ENCODE results near the gene KRT80. TPM values are rescaled to one million over a fixed set of nuclear protein-coding genes. Genes with fewer than 3 reads are reported as not detected.

KRT80 gene
- polyA plus RNA-seq, 1 donor (not counting 4 experiments of a cell fraction or from before 2014, with no cell fraction given) = 4.1 TPM

GRCh38 chr12:52178443-52178842 lies 13.4 kb downstream of the KRT80 start:
- DNase-seq (ENCODE audit: low read depth, low spot score) (no peak), FAIRE-seq (no peak)
- no peak overlapping the region for H3K27ac ChIP-seq (ENCODE audit: control insufficient read depth, insufficient read depth, low read length)
- dilution Hi-C loops (cut with MboI; ENCODE audit: extremely low pct_ligation_motif_present, low sequenced_read_pairs) = no loop called here
- no peaks in the 10 kb centered on the region for H3K9me1 ChIP-seq (ENCODE audit: control insufficient read depth, extremely low read depth, insufficient read depth, low read length)
- H3K4me3 ChIP-seq (ENCODE audit: control insufficient read depth in 2 of 3, extremely low read depth in 1 of 3, insufficient read depth in 2 of 3, low read depth in 1 of 3, low read length in 3 of 3) = no peak overlapping the region
- no peak overlapping the region for H3K4me2 ChIP-seq (ENCODE audit: control insufficient read depth, extremely low read depth, insufficient read depth, low read depth, low read length)
- no peaks in the 10 kb centered on the region for H3K27me3 ChIP-seq (ENCODE audit: control insufficient read depth, extremely low read depth, insufficient read depth, low read length)
- H4K20me1 ChIP-seq (ENCODE audit: control insufficient read depth, extremely low read depth, insufficient read depth, low read length) = no peaks in the 10 kb centered on the region
- no peak overlapping the region for H2AFZ ChIP-seq (ENCODE audit: control insufficient read depth, low read length)
- H3K36me3 ChIP-seq (ENCODE audit: control insufficient read depth in 2 of 2, extremely low read depth in 1 of 2, insufficient read depth in 2 of 2, low read length in 2 of 2) = no peaks in the 10 kb centered on the region
- no peaks in the 10 kb centered on the region for H3K79me2 ChIP-seq (ENCODE audit: control insufficient read depth, insufficient read depth, low read length)
- TF ChIP-seq EZH2 (IDR thresholded peaks at IDR 0.05; ENCODE audit: low read length) = no peak
- TF ChIP-seq, protein P1, sequence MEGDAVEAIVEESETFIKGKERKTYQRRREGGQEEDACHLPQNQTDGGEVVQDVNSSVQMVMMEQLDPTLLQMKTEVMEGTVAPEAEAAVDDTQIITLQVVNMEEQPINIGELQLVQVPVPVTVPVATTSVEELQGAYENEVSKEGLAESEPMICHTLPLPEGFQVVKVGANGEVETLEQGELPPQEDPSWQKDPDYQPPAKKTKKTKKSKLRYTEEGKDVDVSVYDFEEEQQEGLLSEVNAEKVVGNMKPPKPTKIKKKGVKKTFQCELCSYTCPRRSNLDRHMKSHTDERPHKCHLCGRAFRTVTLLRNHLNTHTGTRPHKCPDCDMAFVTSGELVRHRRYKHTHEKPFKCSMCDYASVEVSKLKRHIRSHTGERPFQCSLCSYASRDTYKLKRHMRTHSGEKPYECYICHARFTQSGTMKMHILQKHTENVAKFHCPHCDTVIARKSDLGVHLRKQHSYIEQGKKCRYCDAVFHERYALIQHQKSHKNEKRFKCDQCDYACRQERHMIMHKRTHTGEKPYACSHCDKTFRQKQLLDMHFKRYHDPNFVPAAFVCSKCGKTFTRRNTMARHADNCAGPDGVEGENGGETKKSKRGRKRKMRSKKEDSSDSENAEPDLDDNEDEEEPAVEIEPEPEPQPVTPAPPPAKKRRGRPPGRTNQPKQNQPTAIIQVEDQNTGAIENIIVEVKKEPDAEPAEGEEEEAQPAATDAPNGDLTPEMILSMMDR (optimal IDR thresholded peaks at IDR 0.05 in 1 of 3, IDR thresholded peaks at IDR 0.05 in 1 of 3, conservative IDR thresholded peaks at IDR 0.05 in 1 of 3; ENCODE audit: extremely low read depth in 1 of 3, insufficient read depth in 2 of 3, low read length in 3 of 3) = no peak
- H3K9me3 ChIP-seq (ENCODE audit: control insufficient read depth, low read depth, low read length) = no peaks in the 10 kb centered on the region
- no peak overlapping the region for H3K9ac ChIP-seq (ENCODE audit: control insufficient read depth, extremely low read depth, insufficient read depth, low read length)
- H3K4me1 ChIP-seq (ENCODE audit: control insufficient read depth, extremely low read depth, insufficient read depth, low read length) = peaks cover 26% of the 10 kb centered on the region

DNA sequence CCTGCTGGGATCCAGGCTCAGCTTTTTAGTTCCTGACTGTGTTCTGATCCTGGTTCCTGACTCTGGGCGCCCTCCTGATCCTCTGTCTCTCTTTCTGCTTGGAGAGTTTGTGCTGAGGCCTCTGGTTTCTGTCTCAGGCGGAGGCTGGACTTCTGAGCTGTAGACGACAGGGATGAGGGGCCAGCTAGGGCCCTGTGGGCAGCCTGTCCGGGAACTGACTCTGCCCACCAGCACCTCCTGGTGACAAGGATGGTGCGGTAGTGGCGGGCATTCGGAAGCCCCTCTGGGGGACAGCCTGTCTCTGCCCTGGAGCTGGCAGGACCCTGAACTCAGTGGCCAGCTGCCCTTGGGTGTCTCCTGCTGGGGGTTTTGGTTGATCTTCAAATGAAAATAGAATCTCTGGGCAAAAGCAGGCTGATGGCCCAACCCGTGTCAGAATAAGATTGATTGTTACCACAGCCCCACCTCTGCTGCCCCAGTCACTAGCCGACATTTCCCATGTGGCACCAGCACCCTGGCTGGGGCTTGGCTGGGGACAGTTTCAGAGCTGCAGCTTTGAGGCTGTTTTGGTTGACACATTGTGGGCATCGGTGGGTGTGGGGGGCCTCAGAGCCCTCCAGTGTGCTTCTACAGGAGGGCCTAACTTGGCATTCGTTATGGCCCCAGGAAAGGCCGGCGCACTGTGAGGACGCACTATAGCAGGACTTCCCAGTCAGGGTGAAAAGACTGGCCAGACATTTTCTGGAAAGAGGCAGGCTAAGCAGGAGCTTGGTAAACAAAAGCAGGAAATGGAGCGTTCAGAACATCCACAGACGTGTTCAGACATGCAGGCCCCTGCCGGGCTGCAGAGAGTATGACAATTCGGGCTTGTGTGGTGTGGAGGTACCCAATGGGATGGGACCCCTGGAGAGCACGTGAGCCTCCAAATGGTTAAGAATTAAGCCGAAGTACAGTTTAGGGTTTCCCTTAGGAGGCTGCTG lies 16.2 kb downstream of the KRT80 start:
- Histone ChIP-seq H3K27ac (ENCODE audit: control insufficient read depth, insufficient read depth, low read length) (peak overlapping the region; percentile 89), H3K36me3 (ENCODE audit: control insufficient read depth in 2 of 2, extremely low read depth in 1 of 2, insufficient read depth in 2 of 2, low read length in 2 of 2) (no peaks in the 10 kb centered on the region), H3K9me3 (ENCODE audit: control insufficient read depth, low read depth, low read length) (no peaks in the 10 kb centered on the region), H4K20me1 (ENCODE audit: control insufficient read depth, extremely low read depth, insufficient read depth, low read length) (no peaks in the 10 kb centered on the region), H3K4me3 (ENCODE audit: control insufficient read depth in 2 of 3, extremely low read depth in 1 of 3, insufficient read depth in 2 of 3, low read depth in 1 of 3, low read length in 3 of 3) (peak overlapping the region in 1 of 3 experiments; percentile 7), H3K4me1 (ENCODE audit: control insufficient read depth, extremely low read depth, insufficient read depth, low read length) (peaks cover 29% of the 10 kb centered on the region), H3K27me3 (ENCODE audit: control insufficient read depth, extremely low read depth, insufficient read depth, low read length) (no peaks in the 10 kb centered on the region), H2AFZ (ENCODE audit: control insufficient read depth, low read length) (peak overlapping the region; percentile 85), H3K79me2 (ENCODE audit: control insufficient read depth, insufficient read depth, low read length) (no peaks in the 10 kb centered on the region), H3K4me2 (ENCODE audit: control insufficient read depth, extremely low read depth, insufficient read depth, low read depth, low read length) (peak overlapping the region; percentile 69), H3K9me1 (ENCODE audit: control insufficient read depth, extremely low read depth, insufficient read depth, low read length) (no peaks in the 10 kb centered on the region), H3K9ac (ENCODE audit: control insufficient read depth, extremely low read depth, insufficient read depth, low read length) (peak overlapping the region; percentile 78)
- FAIRE-seq (peak; percentile 97), DNase-seq (ENCODE audit: low read depth, low spot score) (no peak)
- TF ChIP-seq, protein P1 (optimal IDR thresholded peaks at IDR 0.05 in 1 of 3, IDR thresholded peaks at IDR 0.05 in 1 of 3, conservative IDR thresholded peaks at IDR 0.05 in 1 of 3; ENCODE audit: extremely low read depth in 1 of 3, insufficient read depth in 2 of 3, low read length in 3 of 3) = peak; percentile 28 to 52 (median 46)
- no peak for TF ChIP-seq EZH2 (IDR thresholded peaks at IDR 0.05; ENCODE audit: low read length)
- dilution Hi-C loops (cut with MboI; ENCODE audit: extremely low pct_ligation_motif_present, low sequenced_read_pairs) = no loop called here
